GM18520 (cell line): ENCODE data around the gene DPYSL3.

Experiments
- ATAC-seq: cut with Tn5 transposase; IDR thresholded peaks from one replicate; pipeline ENCODE4 v1.9.1; 2021; ENCODE audit not compliant: unreplicated experiment

DPYSL3 gene

DNA sequence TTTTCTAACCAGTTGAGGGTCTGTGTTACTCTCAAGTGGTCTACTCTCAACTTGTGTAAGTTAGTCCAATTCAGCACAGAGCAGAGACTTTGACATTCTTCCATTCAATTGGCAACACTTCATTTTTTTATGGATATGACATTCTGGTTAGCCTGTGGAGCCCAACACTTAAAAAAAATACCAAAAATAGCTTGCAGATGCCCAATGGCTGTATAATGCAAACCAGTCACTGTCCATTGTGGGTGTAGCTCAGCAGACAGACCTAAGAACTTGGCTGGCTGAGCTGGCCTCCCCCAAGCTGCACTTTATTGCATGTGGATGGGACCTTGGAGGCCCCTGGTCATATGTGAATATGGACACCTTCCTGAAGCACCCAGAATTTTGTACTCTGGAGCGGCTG is 103.2 kb downstream of the DPYSL3 start:
- ATAC-seq: no peak

DNA sequence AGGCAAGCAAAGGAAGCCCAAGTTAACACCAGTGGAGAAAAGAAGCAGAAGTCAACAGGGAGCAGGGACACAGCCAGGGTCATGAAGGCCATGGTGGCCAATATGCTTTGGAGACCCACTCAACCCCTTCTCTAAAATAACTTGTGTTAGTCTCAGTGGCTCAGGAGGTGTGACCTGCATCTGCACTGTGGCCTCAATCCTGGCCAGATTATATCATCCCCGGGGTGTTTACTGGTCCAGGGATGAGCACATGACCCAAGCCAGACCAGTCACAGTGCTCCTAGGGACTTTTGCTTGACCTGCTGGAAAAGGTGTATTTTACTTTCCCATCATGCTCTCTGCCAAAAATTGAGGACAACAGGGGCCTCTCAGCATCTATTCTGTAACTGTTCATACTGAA is 105.2 kb downstream of the DPYSL3 start:
- peak; percentile 33 for ATAC-seq

DNA sequence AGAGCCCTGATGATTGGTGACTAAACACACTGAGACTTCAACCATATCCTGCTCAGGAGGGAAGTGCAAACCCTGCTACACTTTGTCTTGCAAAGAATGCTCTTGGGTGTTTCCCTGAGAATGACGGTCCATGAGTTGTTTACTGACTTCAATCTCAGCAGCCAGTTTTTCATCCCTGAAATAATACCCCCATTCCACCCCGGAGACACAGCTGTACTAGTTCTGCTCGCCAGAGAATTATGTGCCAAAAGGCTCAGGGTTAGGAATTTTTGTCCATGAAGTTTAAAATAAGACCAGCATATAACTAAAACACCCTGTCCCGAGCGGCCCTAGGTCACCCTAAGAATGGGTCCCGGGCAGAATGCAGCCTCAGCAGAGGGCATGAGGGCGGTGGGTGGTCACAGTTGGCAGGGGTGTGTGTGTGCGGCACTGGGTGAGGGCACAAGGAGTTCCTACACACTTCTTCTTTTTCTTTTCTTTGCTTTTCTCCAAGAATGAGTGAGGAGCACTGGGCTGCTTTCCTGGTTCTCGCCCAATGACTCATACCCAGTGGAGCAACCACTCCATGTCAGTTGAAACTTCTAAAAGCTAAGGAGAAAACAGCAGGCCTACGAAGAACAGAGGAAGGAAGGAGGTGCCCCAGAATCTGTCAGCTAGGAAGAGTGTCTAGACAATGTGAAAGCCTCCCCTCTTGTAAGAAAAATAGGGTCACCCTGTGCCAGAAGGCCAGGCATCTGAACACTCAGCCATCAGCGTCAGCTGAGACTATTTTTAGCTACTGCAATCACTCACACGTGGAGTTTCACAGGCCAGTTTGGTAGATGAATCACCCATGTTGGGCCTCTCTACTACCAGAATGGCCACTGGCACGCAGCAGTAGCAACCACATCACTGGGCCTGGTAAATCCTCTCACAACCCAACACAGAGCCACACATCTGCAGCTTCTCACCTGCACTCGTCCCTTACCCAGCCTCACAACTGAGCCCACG is 105.9 kb downstream of the DPYSL3 start:
- ATAC-seq: peak; percentile 86

DNA sequence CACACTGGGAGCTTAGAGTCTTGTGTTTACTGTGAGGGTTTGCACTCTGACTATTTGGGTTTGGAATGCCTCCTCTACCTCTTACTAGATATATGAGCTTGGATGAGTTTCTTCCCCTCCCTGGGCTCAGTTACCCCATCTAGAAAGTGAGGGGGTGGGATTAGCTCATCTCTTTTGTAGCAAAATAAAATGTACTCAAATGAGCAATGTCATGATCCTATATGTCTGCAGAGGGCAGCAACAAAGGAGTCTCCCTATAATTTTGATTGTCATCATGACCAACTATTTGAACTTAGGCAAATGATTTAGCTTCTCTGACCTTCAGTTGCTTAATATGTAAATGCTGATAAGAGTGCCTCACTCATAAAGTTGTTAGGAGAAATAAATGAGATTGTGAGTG is 109.0 kb downstream of the DPYSL3 start:
- no peak for ATAC-seq

DNA sequence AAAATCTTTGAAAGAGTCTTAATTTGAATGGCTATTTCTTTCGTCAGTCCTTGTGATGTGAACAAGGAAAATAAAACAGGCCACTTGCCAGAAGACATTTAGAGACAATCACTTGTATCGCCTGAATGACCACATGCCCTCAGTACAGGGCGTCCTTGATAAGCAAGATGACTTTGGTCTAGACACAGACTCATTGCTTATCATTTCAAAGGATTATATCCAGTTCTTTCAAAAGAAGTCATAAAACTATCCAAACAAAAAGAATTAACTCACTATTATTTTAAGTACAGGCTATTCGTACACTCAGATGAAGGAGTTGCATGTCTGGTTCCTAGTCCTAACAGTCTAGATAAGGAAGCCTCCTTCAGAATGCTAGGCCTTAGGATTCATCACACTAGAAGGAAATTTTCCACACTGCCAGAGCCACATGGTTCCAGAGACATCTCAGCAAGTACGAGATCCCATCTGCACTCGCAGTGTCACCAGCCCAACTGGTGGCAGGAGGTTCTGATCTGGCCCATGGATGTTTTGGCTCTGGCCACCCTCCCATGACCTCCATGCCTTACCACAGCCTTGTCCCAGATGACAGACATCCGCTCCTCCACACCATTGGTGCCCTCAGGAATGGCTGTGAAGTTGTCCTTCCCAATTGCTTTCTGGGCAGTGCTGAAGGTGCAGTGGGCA is 109.6 kb downstream of the DPYSL3 start:
- no peak for ATAC-seq

DNA sequence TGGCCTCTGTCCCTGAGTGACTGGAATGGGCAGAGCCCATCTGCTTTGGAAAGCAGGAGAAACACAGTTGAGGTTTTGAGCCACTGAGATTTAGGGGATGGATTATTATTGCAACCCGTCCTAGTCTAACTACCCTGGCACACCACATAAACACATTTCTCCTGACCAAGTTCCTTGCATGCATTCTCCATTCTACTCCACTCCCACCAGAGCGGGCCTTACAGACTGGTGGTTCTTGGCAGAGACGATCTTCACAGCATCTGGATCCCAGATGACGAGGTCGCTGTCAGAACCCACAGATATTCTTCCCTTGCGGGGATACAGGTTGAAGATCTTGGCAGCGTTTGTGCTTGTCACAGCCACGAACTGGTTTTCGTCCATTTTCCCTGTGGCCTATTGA is 111.0 kb downstream of the DPYSL3 start:
- ATAC-seq: no peak

DNA sequence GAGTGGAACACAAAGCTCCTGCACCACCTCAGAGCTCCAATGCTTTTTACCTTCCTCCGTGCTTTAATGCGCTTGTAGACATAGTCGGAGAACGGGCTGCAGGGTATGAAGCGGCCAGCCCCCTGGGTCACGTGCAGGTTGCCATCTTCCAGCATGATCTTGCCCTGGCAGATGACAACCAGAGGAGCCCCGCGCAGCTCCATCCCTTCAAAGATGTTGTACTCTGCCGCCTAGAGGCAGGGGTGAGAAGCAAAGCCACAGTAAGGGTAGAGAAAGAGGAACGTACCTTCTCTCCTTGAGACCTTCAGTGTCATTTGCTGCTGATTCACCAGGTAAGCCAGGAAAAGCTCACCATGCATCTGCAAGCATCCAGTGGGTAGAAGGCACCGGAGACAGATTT is 112.3 kb downstream of the DPYSL3 start:
- ATAC-seq: no peak

DNA sequence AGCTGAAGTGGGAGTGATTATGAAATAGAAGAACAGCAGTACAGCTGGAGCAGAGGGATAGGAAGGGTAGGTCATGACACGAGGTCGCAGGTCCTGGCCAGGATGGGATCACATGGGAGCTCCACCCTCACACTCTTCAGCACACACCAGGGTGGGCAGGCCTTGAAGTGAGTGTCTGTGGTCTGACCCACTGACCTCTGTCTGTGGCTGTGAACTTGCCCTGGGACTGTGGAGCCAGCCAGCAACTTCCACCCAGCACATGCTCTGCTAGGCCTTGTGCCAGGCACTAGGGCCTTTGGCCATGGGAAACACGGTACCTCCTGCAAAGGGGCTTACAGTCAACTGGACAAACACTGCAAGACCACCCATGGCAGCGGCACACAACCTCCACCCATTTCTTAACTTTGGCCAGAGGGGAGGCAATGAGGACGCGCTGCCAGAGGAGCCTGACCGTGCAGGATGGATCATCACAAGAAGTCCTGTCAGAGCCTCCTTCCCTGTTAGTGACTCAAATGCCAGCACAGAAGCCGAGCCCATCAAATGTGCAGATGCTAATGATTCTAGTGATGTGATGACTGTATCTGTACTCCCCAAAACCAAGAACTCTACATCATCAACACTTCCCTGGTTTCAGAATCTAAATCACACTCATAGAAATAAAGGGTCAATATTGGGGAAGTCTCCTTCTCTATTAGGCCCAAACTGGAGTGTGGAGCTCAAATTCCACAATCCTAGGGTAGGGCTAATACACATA is 113.6 kb downstream of the DPYSL3 start:
- ATAC-seq: no peak

DNA sequence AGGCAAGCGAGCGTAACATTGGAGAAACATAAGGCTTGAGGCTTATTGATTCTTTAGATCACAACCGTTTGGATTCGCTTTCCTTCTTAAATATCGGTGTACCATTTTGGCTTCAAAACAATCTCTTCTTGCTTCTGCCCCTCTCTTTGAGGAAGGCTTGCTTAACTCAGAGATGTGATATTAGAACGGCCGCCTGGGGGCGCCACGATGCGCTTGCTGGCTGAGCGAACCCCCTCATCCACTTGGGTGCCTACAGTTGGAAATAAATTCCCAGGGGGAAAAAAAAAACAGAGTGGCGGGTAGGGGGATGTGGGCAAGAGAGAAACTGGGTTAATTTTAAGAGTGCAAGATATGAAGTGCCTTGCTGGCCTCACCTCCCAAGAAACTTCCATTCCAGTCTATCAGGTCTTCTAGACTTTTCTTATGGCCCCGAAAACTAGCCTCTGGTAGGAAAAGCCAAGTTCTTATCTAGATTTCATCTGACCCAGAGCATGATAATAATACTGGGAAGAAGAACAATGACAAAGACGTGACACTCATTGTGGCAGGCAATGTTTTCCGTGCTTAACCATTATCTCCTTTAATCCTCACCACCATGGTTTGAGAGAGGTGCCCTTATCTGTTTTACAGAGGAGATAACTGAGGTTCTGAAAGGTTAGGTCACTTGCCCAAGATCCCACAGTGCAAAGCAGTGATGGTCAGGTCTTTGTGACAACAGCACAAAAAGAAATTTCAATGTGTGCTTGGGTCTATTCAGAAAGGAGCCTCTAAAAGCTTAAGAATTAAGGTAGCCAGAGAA is 115.8 kb downstream of the DPYSL3 start:
- ATAC-seq: no peak

DNA sequence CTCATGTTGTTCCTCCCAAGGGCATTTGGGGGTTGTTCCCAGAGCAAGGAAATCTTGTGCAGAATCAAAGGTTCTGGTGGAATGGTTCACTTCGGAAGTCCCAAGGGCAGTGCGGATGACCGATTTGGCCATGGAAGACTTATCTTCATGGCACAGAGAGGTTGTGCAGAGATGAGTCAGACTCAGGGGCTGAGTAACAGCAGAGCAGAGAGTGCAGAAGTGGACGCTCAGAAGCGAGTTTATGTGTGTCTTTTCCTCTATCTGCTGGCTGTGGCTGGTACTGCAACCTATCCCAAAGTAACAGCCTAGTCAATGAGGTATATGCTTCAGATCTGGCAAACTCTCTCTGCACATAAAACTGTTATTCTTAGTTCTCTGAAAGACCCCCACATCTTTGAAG is 118.1 kb downstream of the DPYSL3 start:
- peak; percentile 95 for ATAC-seq

DNA sequence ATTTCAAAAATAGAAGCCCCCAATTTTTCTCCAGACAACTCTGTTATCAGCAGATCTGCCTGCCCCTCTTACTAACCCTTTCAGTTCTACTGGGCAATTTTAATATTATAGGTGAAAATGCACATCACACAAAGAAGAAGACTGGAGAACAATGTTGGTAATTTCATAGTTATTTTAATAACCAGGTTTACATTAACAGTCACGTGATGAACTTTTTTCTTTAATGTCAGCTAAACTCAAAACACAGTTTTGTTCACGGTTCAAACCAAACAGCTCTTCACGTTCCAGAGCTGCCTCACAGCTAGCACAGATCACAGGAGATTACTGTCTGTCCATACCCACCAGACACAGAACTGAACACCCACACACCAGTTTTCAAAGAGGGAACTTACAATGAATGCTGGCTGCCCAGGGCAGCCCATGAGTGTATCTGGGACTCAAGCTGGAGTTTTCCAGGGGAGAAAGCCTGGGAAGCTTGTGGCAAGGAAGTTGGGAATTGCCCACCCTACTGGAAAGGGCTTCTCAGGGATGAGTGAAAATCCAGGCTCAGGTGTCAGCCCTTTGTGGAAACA is 119.1 kb downstream of the DPYSL3 start:
- no peak for ATAC-seq

DNA sequence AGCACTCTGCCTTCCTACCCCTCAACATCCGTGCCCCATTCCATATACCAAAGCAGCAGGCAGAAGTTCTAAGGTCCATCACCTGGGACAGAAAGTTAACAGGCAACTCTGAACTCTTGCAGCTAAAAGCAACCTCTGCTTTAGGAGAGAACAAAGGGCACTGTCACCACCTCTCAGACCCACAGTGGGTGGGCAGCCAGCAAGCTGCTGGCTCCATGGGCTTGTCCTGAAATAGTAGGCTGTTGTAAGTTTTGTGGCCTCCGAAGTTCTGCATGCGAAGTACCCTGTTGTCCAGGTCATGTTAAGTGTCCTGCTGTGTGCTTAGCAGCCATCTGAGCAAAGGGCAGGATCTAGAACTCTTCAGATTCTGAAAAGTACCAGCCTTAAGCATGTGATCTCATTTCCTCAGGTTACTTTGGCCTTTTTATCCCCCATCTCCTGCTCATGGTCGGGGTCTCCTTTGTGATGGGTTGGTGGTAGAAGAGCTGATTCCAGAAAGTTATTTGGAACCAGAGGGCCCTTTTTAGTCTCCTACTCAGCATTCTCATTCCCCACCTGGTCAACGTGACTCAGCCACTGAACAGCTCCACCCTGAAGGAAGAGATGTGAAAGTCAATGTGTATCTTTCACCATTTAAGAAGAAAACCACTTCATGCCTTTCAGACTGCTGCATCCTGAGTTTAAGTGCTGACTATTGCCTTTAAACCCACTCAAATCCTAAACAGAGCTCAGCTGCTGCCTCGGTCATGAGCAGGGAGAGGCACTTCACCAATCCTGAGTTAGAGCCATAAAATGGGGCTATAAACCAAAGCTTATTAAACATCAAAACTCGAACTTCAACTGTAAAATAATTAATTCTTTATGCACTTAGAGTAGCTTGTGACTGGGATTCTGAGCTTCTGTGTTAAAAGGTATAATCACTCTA is 121.4 kb downstream of the DPYSL3 start:
- ATAC-seq: no peak

DNA sequence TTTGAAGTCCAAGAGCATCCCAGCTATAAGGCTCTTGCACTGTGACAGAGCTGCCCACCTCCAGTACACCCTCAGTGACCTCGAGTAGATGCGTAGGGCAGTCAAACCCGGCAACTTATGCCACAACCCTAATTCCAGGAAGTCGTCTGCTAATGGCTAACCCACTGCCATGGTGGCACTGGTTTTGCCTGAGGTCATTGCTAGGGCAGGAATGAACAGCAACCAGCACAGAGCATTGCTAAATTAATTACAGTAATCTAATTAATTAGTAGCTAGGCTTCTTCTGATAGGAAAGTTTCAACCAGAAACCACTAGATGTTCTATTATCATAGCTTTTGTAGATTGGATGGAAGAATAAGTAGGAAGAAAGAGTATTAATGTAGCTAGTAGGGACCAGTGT is 122.8 kb downstream of the DPYSL3 start:
- no peak for ATAC-seq

DNA sequence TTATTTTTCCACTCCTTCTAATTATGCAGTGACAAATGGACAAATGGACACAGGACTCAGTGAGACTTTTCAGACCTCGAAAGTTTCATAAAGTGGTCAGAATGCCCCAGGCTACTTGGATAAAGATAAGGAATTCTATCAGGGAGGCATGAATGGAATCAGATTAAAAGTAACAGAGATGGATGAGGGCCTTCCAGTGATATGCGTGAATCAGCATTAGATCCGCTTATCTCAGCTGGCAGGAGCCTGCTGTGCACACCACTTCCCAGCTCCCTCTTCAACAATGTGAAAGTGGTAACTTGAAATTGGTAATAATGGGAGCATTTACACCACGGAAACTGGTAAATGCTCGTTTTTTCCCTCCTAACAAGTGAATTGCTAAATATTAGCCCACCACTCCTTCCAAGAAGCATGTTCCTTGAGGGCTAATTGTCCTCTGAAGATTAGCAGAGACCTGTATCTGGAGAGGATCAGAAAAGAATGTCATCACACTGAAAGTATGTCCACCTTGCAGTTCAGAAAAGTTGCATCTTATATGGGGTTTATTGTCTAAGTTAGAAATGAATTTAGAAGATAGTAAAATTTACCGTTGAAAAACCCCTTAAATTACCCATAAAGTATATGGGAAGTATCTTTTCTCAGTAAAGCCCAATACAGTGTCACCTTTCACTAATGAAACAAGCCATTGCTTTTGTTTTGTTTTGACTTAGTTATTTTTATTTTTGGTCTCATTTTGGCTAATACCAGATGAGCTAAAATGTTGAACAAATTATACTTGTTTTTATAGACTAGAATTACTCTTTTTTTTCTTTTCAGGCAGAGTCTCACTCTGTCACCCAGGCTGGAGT is 125.3 kb downstream of the DPYSL3 start:
- ATAC-seq: no peak

DNA sequence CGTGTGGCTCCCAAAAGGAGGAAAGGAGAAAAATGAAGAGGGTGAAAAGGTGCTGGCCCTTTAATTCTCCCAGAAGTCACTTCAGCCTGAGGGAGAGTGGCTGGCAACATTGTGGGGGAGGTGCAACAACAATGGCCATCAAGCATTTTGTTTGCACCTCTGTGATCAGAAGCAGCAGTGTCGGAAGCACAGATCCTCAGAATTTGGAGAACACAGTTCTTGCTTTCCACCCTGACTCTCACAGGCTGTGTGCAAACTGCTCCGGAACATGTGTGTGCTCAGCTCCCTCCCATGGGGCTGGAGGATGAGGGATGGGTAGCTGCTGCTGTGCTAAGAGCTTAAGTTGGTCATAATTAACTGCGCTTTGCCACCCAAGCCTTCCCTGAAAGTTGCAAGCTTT is 127.1 kb downstream of the DPYSL3 start:
- no peak for ATAC-seq

DNA sequence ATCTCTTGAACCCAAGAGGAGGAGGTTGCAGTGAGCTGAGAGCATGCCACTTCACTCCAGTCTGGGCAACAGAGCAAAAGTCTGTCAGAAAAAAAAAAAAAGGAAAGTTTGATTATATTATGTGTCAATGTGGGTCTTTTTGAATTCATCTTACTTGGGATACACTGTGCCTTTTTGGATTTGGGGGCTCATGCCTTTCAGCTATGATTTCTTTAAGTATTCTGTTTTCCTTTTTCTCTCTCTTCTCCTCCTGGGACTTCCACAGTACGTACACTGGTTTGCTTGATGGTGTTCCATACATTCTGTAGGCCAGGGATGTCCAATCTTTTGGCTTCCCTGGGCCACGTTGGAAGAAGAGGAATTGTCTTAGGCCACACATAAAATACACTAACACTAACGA is 128.3 kb downstream of the DPYSL3 start:
- ATAC-seq: no peak

DNA sequence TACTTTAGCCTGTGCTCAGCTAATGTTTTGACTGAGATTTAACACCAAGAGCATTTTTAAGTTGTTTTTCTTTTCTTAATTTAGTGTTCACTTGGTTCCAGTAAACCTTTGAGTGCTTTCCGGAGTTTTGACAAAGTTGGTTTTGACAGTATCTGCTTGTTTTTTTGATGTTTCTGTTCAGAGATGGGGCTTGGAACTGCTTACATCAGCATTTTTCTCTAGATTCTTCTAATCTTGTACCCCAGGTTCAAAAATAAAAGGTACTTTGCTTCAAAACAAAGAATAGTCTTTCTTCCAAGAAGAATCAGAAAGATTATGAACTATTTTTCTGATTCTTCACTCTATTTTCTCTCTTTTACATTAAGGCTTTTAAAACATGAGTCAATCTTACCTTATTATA is 132.2 kb downstream of the DPYSL3 start:
- no peak for ATAC-seq

DNA sequence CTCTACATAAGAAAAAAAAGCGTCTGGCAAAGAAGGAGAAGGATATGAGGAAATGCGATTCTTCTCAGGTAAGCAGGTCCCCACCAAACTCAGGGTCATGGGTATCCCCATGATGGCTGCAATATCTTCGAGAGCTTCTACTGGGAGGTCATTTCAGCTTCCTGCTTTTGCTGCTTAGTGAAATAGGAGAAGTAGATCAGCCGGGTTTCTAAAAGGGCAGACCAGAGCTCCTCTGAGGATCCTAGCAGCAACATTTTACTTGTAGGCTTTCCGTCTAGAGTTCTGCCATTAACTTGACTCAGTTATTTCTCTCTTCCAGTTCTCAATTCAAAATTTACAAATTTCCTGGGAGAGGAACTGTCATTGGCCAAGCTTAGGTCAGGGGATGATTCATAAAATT is 134.7 kb downstream of the DPYSL3 start:
- no peak for ATAC-seq
